RPMI7951 (cell line): Measurements from ENCODE around the gene ARVCF. TPM values are rescaled to one million over a fixed set of nuclear protein-coding genes. Genes with fewer than 3 reads are reported as not detected.

Experiments used
- DNase-seq: peaks from one replicate; pipeline ENCODE4 v3.0.0-alpha.2; 2012; ENCODE audit warnings: low read depth
- total RNA-seq: library from RNA; depleted of rRNA; stranded (reverse); fragments of >200 nt; shearing (Covaris generic); gene quantifications from 2 replicates; pipeline ENCODE4 v1.2.3, GENCODE V29; 2014; rRNA removed

The ARVCF gene, protein sequence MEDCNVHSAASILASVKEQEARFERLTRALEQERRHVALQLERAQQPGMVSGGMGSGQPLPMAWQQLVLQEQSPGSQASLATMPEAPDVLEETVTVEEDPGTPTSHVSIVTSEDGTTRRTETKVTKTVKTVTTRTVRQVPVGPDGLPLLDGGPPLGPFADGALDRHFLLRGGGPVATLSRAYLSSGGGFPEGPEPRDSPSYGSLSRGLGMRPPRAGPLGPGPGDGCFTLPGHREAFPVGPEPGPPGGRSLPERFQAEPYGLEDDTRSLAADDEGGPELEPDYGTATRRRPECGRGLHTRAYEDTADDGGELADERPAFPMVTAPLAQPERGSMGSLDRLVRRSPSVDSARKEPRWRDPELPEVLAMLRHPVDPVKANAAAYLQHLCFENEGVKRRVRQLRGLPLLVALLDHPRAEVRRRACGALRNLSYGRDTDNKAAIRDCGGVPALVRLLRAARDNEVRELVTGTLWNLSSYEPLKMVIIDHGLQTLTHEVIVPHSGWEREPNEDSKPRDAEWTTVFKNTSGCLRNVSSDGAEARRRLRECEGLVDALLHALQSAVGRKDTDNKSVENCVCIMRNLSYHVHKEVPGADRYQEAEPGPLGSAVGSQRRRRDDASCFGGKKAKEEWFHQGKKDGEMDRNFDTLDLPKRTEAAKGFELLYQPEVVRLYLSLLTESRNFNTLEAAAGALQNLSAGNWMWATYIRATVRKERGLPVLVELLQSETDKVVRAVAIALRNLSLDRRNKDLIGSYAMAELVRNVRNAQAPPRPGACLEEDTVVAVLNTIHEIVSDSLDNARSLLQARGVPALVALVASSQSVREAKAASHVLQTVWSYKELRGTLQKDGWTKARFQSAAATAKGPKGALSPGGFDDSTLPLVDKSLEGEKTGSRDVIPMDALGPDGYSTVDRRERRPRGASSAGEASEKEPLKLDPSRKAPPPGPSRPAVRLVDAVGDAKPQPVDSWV
- 0.98 and 2.8 TPM in 2 replicates for total RNA-seq

DNA sequence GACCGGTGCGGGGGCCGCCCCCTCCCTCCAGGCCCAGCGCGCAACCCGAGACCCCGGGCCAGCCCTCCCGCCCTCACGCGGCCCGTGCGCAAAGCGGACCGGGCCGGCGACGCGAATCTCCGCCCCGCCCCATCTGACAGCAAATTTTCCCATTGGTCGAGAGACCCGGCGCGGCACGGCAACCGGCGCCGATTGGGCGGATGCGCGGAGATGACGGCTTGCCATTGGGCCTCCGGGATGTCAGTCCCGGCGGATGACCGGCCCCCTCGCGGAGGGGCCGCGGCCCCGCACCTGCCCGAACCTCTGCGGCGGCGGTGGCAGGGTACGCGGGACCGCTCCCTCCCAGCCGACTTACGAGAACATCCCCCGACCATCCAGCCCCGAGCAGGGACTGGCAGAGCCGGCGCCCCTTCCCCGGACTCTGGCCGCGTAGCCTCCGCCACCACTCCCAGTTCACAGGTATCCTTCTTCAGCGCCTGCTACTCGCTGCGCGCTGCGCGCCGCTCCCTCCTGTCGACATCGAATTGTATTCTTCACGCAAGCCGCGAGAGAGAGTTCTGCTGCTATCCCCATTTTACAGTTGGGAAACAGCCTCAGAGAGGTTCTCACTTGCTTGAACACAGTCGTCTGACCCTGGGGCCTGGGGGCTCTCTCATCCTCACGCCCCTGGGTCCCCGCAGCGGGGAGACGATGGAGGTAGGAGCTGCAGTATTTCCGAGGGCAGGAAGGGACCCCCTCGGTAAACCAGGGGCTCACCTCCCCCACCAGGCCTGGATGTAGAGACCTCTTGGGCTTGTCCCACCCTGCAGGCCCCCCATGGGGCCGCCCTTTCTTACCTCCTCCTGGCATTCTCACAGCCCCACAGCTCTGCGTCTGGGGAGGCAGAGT lies at the start of gene ARVCF:
Gene ARVCF, minus strand, starts transcription at position 90 of the 888 bp plus-strand sequence. CDS start 26,029 bp downstream, outside the sequence.
- peak; percentile 82 for DNase-seq

GRCh38 chr22:20065896-20066616 lies 49.4 kb upstream of the ARVCF start:
- DNase-seq: no peak

GRCh38 chr22:20064545-20065262 lies 48.1 kb upstream of the ARVCF start:
- DNase-seq: no peak

GRCh38 chr22:20064140-20064480 lies 47.5 kb upstream of the ARVCF start:
- DNase-seq: no peak

DNA sequence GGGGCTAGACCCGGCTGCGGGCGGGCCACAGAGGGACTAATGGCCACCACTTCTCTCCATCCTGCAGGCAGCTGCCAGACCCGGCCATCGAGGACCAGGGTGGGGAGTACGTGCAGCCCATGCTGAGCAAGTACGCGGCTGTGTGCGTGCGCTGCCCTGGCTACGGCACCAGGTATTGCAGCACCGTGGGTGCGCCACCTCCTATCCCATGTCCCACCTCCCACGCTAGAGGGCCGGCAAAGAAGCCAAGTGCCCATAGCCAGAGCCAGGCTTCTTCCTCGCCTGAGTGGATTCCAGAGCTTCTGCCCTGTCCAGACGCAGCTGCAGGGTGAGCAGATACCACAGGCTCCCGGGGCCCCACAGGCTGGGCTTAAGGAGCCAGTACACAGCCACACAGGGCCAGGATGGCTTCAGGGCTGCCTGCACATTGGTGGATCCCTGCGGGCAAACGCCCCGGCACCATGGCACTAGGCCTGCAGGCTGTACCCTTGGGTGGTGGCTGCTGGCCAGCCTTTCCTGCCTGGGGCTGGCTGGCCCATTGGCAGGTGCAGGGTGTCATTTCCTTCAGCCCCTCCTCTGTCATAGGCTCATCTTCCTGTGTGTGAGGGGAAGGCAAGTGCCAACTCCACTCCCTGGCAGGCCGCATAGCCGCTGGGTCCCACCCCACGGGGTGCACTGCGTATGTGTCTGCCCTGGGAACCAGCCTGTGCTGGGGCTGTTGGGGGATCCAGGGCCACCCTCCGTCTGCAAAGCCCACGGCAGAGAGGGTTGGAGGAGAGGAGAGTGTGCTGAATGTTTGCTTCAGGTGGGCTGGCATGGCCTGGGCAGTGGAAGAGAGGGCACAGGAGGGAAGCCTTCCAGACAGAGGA lies 46.9 kb upstream of the ARVCF start:
- no peak for DNase-seq

DNA sequence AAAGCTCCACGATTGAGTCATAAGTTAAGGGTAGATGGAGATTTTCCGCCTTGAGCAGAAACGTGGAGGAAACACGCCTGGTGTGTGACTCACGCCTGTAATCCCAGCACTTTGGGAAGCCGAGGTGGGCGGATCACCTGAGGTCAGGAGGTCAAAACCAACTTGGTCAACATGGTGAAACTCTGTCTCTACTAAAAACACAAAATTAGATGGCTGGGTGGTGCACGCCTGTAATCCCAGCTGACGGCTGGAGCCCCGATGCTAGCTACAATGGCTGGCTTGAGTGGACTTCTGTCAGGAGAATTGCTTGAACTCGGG lies 46.1 kb upstream of the ARVCF start:
- DNase-seq: peak; percentile 91

DNA sequence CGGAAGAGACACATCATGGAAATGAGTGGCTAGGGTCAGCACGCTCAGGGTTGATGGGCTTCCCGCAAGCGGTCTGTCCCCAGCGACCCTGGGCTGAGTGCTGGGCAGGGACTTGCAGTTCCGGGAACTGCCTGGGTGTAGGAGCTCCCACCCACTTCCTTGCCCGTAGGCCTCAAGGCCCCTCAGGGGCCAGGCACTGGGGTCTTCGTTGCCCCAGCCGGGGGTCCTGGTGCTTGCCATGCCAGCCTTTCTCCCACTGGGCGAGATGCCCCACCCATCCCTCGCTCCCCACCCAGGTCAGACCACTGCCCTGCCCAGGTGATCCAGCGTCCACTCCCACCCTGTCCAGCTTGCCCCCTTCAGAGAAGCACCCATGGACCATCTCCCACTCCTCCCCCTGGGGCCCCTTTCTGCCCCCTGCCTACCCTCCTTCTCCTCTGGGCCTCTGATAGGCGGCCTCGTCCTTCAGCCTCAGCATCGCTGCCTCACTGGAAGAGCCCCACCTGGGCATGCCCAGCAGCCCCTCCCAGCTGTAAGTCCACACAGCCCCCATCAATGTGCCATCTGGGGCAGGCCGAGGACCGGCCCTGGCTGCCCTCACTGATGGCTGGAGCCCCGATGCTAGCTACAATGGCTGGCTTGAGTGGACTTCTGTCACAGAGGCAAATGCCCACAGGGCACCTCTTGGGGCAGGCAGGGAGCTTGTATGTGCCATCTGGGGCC lies 45.6 kb upstream of the ARVCF start:
- DNase-seq: no peak

GRCh38 chr22:20061481-20061861 lies 44.8 kb upstream of the ARVCF start:
- DNase-seq: peak; percentile 4

GRCh38 chr22:20060700-20061480 lies 44.3 kb upstream of the ARVCF start:
- DNase-seq: no peak

- no peak for DNase-seq
Observed at GRCh38 chr22:20058989-20059770, 42.6 kb upstream of the ARVCF start.

DNA sequence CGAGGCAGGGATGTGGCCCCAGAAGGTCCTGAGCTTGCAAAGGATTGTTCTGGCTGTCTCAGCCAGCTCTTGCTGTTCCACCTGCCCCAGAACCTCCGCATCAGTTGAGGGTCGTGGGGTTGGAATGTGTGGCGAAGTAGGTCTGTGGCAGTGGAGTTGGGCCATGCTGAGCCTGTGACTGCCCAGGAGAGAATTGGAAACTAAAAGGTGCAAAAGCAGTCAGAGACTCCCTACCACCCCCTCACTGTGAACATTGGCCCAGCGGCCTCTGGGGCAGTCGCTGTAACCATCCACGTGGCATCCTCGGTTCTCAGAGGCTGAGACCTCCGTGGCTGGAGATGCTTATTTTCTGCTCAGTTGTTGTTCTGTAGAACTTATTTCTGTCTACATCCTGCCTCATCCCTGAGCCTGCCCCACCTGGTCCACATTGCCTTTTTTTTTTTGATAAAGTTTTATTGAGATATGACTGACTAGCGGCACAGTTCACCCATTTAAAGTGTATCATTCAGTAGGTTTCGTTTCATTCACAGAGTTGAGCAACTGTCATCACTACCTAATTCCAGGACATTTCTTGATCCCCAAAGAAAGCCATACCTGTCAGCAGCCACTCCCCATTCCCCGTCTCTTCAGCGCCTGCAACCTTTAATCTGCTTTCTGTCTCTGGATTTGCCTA lies 41.1 kb upstream of the ARVCF start:
- no peak for DNase-seq

- DNase-seq: no peak
Observed at GRCh38 chr22:20056696-20057386, 40.2 kb upstream of the ARVCF start.

DNA sequence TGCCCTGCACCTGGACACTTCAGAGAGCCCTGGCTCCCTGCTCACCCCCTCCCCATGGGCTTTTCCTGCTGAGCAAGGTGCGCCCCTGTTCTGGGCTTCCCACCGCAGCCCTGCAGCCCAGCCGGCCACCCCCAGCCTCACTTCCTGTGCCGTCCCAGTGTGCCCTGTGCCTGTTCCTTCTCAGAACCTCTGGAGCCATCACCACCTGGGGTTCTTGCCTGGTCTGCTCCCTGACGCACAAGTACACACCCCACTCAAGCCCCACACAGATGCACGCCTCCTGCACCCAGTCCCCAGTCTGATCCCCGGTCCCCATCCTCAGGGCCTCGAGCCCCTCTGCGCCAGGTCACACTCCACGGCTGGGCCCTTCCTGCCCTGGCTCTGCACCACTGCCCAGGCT lies 39.5 kb upstream of the ARVCF start:
- no peak for DNase-seq

DNA sequence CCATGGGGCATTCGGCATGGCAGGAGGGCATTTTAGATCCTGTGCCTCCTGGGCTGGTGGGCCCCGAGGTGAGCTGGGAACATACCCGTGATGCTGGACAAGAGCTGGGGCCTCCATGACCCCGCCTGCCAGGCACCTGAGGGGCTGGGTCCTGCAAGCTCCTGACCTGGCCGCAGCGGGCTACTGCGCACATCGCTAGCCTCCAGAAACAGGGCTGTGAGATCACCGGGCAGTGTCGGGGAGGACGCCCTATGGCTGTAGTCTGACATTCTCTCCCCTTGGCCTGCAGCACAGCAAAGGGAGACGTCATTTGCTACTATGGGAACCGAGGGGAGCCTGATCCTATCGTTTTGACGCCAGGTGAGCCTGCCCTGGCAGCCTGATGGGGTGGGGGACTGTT lies 39.0 kb upstream of the ARVCF start:
- DNase-seq: no peak

DNA sequence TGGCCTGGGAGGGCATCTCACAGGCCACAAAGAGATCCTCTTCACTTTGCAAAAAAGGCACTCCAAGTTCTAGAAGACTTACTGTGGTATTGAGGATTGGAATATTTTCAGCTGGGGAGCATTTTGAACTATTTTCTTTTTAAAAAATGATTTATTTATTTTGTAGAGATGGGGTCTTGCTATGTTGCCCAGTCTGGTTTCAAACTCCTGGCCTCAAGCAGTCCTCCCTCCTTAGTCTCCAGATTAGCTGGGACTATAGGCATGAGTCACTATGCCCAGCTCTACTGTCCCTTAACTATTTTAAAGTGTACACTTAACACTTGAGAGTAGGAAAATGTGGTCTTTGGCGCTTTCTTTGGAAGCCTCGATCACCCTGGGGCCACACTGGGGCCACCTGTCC lies 38.5 kb upstream of the ARVCF start:
- no peak for DNase-seq

GRCh38 chr22:20054485-20054884 lies 37.9 kb upstream of the ARVCF start:
- no peak for DNase-seq
